Subcutaneous adipose tissue (tissue), 4 donors: Measurements from ENCODE around the gene ANKLE2. TPM values are rescaled to one million over a fixed set of nuclear protein-coding genes. Genes with fewer than 3 reads are reported as not detected.

Source experiments
- total RNA-seq, 4 donors: library from RNA; depleted of rRNA; stranded (reverse); fragments of >200 nt; gene quantifications; one replicate each; pipeline ENCODE4 v1.1.0, GENCODE V29; 2016
- TF ChIP-seq, protein P1 (sequence below): fragments of 450-650 bp; IDR thresholded peaks from one replicate; pipeline ENCODE4 v1.5.1; 2016; ENCODE audit warnings: low read depth, mild to moderate bottlenecking, control low read depth, antibody characterized with exemption, moderate library complexity

The ANKLE2 gene
- total RNA-seq, 4 donors from 2014 or later, result 66.0 to 77.2 (median 75.4) TPM

- TF ChIP-seq, protein P1, sequence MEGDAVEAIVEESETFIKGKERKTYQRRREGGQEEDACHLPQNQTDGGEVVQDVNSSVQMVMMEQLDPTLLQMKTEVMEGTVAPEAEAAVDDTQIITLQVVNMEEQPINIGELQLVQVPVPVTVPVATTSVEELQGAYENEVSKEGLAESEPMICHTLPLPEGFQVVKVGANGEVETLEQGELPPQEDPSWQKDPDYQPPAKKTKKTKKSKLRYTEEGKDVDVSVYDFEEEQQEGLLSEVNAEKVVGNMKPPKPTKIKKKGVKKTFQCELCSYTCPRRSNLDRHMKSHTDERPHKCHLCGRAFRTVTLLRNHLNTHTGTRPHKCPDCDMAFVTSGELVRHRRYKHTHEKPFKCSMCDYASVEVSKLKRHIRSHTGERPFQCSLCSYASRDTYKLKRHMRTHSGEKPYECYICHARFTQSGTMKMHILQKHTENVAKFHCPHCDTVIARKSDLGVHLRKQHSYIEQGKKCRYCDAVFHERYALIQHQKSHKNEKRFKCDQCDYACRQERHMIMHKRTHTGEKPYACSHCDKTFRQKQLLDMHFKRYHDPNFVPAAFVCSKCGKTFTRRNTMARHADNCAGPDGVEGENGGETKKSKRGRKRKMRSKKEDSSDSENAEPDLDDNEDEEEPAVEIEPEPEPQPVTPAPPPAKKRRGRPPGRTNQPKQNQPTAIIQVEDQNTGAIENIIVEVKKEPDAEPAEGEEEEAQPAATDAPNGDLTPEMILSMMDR, result no peak
These were observed 33.1 kb downstream of the ANKLE2 start for GRCh38 chr12:132728502-132728901.

GRCh38 chr12:132727091-132727794 is 34.4 kb downstream of the ANKLE2 start:
- TF ChIP-seq, protein P1, result no peak

GRCh38 chr12:132726386-132726785 is 35.2 kb downstream of the ANKLE2 start:
- TF ChIP-seq, protein P1, result no peak

DNA sequence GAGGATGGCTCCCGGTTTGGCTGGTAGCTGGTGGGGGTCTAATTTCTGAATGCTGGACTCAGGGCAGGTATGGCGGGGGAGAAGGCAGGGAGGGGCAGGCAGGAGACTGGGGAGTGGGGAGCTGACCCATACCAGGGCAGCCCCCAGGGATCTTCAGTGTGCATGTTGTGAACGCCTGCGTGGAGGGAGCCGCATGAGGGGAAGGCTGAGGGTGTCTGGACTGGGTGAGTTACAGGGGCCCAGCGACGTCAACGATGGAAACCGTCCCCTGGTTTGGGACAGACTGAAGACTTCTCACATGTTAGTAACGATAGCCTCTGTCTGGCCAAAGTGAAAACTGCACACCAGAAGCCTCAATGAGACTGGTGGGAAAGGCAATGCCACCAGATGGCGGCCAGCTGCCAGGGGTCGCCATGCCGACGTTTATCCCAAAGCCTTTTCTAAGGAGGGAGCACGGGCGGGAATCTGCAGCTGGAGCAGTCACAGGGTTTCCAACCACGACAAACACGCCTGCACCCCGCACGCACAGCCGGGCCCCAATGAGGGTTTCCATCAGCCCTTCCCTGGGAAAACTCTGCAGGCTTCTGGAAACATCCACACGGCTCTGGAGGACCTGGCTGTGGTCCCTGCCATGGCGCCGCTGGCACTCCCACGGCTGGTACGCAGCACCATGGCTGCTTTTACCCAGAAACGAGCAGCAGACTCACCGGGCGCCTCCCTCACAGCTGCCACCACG is 37.0 kb downstream of the ANKLE2 start:
- TF ChIP-seq, protein P1, result no peak

DNA sequence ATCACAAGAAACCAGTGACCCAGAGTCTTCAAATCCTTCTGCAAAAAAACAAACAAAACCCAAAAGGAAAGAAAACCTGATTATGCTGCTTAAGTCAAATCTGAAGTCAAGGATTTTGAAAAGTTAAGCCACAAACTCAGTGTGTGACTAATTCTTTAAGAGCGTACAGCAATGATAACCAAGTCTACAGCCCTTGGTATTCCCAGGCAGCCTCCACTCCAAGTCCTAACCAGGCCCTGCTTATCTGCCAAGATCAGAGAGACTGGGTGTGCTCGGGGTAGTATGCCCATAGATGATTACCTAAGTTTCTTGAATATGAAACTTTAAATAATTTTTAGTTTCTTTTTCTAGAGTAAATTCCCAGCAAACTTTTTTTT is 37.9 kb downstream of the ANKLE2 start:
- TF ChIP-seq, protein P1, result no peak

GRCh38 chr12:132723015-132723763 is 38.4 kb downstream of the ANKLE2 start:
- TF ChIP-seq, protein P1, result no peak
